Measurements from ENCODE around the gene HDGF.
"Not testable (repeated sequence)": the region's sequence is repeated elsewhere in the genome, so short reads cannot be mapped to it uniquely, and the experiment has no call there.

HDGF gene

DNA sequence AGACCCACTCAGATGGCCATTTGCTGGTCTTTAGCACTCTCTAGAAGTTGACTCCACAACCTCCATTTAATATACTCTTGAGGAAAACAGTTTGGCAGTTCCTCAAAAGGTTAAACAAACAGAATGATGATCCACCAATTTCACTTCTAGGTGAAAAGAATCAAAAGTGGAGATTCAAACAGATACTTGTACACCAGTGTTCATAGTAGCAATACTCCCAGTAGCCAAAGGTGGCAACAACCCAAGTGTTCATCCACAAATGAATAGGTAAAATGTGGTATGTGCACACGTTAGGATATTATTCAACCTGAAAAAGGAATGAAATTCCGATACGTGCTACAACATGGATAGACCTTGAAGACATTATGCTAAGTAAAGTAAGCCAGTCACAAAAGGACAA is 22.1 kb upstream of the HDGF start:
- peaks cover 50% of the 10 kb centered on the region for H3K4me1 Mint-ChIP-seq (ENCODE audit: low read depth)
- no peak overlapping the region for H3K27ac Mint-ChIP-seq
- no peaks in the 10 kb centered on the region for H3K27me3 Mint-ChIP-seq (ENCODE audit: low read depth)
- H3K9me3 Mint-ChIP-seq = no peaks in the 10 kb centered on the region
- no peak overlapping the region for H3K4me3 Mint-ChIP-seq
- peaks cover 24% of the 10 kb centered on the region for H3K36me3 Mint-ChIP-seq (ENCODE audit: low read depth)

DNA sequence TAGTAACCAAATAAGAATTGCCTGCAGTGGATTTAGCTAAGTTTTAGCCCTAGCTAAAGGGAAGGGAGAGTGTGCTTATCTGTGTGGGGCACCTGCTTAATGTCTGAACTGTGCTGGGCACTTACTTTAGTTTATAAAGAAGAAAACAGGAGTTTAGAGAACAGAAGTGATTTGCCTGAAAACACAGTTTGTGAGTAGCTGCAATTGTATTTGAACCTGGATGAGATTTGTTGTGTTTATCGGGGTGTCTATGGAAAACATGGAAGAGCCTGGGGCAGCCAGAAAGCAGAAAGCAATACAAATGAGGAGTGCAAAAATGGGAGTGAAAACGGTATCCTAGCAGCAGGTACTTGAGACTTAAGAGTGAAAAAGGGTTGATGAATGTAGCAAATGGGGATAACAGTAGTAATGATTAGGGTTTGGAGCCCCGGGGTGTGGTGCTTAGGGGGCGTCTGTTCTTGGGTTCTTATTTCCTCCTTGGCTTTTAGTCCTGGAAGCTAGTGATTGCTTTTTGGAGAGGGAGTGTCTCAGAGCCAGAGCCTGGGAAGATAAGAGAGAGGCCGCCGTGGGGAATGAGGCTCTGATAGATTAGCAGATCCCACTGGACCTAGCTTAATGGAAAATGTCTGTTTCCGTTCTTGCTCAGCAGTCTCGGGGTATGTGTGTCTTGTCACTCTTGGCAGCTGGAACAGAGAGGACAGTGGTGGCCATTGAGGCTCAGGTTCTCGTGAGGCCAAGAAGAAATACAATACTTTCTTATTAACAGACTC is 21.4 kb upstream of the HDGF start:
- H3K36me3 Mint-ChIP-seq (ENCODE audit: low read depth) = peaks cover 24% of the 10 kb centered on the region
- H3K4me1 Mint-ChIP-seq (ENCODE audit: low read depth) = peaks cover 51% of the 10 kb centered on the region
- no peaks in the 10 kb centered on the region for H3K27me3 Mint-ChIP-seq (ENCODE audit: low read depth)
- no peak overlapping the region for H3K27ac Mint-ChIP-seq
- no peaks in the 10 kb centered on the region for H3K9me3 Mint-ChIP-seq
- no peak overlapping the region for H3K4me3 Mint-ChIP-seq

- H3K27ac Mint-ChIP-seq = no peak overlapping the region
- H3K4me1 Mint-ChIP-seq (ENCODE audit: low read depth) = peaks cover 46% of the 10 kb centered on the region
- no peak overlapping the region for H3K4me3 Mint-ChIP-seq
- no peaks in the 10 kb centered on the region for H3K9me3 Mint-ChIP-seq
- peaks cover 24% of the 10 kb centered on the region for H3K36me3 Mint-ChIP-seq (ENCODE audit: low read depth)
- no peaks in the 10 kb centered on the region for H3K27me3 Mint-ChIP-seq (ENCODE audit: low read depth)
These were observed 20.7 kb upstream of the HDGF start for GRCh38 chr1:156772222-156772621.

- no peak overlapping the region for H3K4me3 Mint-ChIP-seq
- peaks cover 20% of the 10 kb centered on the region for H3K36me3 Mint-ChIP-seq (ENCODE audit: low read depth)
- peaks cover 44% of the 10 kb centered on the region for H3K4me1 Mint-ChIP-seq (ENCODE audit: low read depth)
- H3K27ac Mint-ChIP-seq = no peak overlapping the region
- H3K9me3 Mint-ChIP-seq = no peaks in the 10 kb centered on the region
- H3K27me3 Mint-ChIP-seq (ENCODE audit: low read depth) = no peaks in the 10 kb centered on the region
These were observed 17.3 kb upstream of the HDGF start for GRCh38 chr1:156768610-156769295.

GRCh38 chr1:156767879-156768604 is 16.6 kb upstream of the HDGF start:
- Mint-ChIP-seq H3K4me1 (ENCODE audit: low read depth) (peaks cover 38% of the 10 kb centered on the region), H3K27ac (no peak overlapping the region), H3K4me3 (no peak overlapping the region), H3K36me3 (ENCODE audit: low read depth) (peaks cover 14% of the 10 kb centered on the region), H3K27me3 (ENCODE audit: low read depth) (no peaks in the 10 kb centered on the region), H3K9me3 (no peaks in the 10 kb centered on the region)

- Mint-ChIP-seq H3K9me3 (no peaks in the 10 kb centered on the region), H3K4me1 (ENCODE audit: low read depth) (peaks cover 32% of the 10 kb centered on the region), H3K36me3 (ENCODE audit: low read depth) (peaks cover 14% of the 10 kb centered on the region), H3K4me3 (no peak within 1 kb of the TSS), H3K27me3 (ENCODE audit: low read depth) (no peaks in the 10 kb centered on the region), H3K27ac (no peak within 1 kb of the TSS)
These were observed 15.8 kb upstream of the HDGF start, which contains the start of gene PRCC for GRCh38 chr1:156767101-156767878. PRCC (plus strand) TSS chr1:156767535; CDS start chr1:156767772, 237 bp downstream.

GRCh38 chr1:156766298-156767100 is 15.0 kb upstream of the HDGF start:
- Mint-ChIP-seq H3K27me3 (ENCODE audit: low read depth) (no peaks in the 10 kb centered on the region), H3K4me1 (ENCODE audit: low read depth) (peaks cover 32% of the 10 kb centered on the region), H3K9me3 (no peaks in the 10 kb centered on the region), H3K4me3 (no peak overlapping the region), H3K36me3 (ENCODE audit: low read depth) (peaks cover 14% of the 10 kb centered on the region), H3K27ac (no peak overlapping the region)

DNA sequence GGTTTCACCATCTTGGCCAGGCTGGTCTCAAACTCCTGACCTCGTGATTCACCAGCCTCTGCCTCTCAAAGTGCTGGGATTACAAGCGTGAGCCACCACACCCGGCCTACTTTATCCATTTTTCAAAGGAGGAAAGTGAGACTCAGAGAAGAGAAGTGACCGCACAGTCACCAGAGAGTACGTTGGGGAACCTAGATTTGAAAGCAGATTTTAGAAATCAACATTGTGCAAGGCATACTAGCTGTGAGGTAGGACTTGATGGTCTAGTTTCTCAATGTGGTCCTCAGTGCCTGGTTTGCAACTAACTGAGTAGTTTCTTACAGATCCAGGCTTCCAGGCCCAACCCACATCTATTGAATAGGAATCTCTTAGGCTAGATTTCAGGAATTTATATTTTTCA is 14.2 kb upstream of the HDGF start:
- Mint-ChIP-seq H3K4me3 (no peak overlapping the region), H3K9me3 (no peaks in the 10 kb centered on the region), H3K36me3 (ENCODE audit: low read depth) (peaks cover 7% of the 10 kb centered on the region), H3K27me3 (ENCODE audit: low read depth) (no peaks in the 10 kb centered on the region), H3K27ac (no peak overlapping the region), H3K4me1 (ENCODE audit: low read depth) (peaks cover 24% of the 10 kb centered on the region)

GRCh38 chr1:156765136-156765535 is 13.7 kb upstream of the HDGF start:
- H3K27ac Mint-ChIP-seq; H3K36me3 Mint-ChIP-seq (ENCODE audit: low read depth); H3K4me3 Mint-ChIP-seq; H3K27me3 Mint-ChIP-seq (ENCODE audit: low read depth); H3K9me3 Mint-ChIP-seq: not testable (repeated sequence)
- peaks cover 22% of the 10 kb centered on the region for H3K4me1 Mint-ChIP-seq (ENCODE audit: low read depth)

DNA sequence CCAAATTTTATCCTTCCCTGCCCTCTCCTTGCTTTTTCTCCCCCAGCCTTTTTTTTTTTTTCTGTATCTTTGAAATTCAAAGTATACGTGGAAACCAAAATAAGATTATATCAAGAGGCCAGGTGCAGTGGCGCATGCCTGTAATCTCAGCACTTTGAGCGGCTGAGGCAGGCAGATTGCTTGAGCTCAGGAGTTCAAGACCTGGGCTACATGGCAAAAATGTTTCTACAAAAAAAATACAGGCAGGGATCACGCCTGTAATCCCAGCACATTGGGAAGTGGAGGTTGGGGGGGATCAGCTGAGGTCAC is 9.3 kb upstream of the HDGF start:
- Mint-ChIP-seq H3K36me3 (ENCODE audit: low read depth) (peaks cover 2% of the 10 kb centered on the region), H3K4me3 (no peak overlapping the region), H3K27ac (no peak overlapping the region), H3K27me3 (ENCODE audit: low read depth) (no peaks in the 10 kb centered on the region), H3K4me1 (ENCODE audit: low read depth) (no peaks in the 10 kb centered on the region), H3K9me3 (no peaks in the 10 kb centered on the region)

- H3K27ac Mint-ChIP-seq = no peak overlapping the region
- no peak overlapping the region for H3K4me3 Mint-ChIP-seq
- H3K9me3 Mint-ChIP-seq = no peaks in the 10 kb centered on the region
- no peaks in the 10 kb centered on the region for H3K27me3 Mint-ChIP-seq (ENCODE audit: low read depth)
- H3K4me1 Mint-ChIP-seq (ENCODE audit: low read depth) = no peaks in the 10 kb centered on the region
- H3K36me3 Mint-ChIP-seq (ENCODE audit: low read depth) = peaks cover 2% of the 10 kb centered on the region
These were observed 8.8 kb upstream of the HDGF start for GRCh38 chr1:156760092-156760795.

- H3K36me3 Mint-ChIP-seq (ENCODE audit: low read depth); H3K27me3 Mint-ChIP-seq (ENCODE audit: low read depth); H3K4me3 Mint-ChIP-seq; H3K4me1 Mint-ChIP-seq (ENCODE audit: low read depth); H3K27ac Mint-ChIP-seq; H3K9me3 Mint-ChIP-seq: not testable (repeated sequence)
These were observed 6.2 kb upstream of the HDGF start for GRCh38 chr1:156757572-156758253.

GRCh38 chr1:156756355-156756754 is 4.9 kb upstream of the HDGF start:
- Mint-ChIP-seq H3K4me1 (ENCODE audit: low read depth) (peaks cover 7% of the 10 kb centered on the region), H3K4me3 (no peak overlapping the region), H3K27ac (no peak overlapping the region), H3K27me3 (ENCODE audit: low read depth) (no peaks in the 10 kb centered on the region), H3K9me3 (no peaks in the 10 kb centered on the region), H3K36me3 (ENCODE audit: low read depth) (peaks cover 3% of the 10 kb centered on the region)

All from T-helper 1 cell treated with Interleukin-12 subunit alpha and Interleukin-12 subunit beta and Interleukin-4 antibody, amounts not matched to agents 30 μg/mL and 1 μg/mL, for 36 hours (primary cell).